ENCODE results near the gene VPS8. TPM values are rescaled to one million over a fixed set of nuclear protein-coding genes. Genes with fewer than 3 reads are reported as not detected.

Gene VPS8
- total RNA-seq, 4 donors from 2014 or later, result 76.5 to 281 (median 163) TPM

DNA sequence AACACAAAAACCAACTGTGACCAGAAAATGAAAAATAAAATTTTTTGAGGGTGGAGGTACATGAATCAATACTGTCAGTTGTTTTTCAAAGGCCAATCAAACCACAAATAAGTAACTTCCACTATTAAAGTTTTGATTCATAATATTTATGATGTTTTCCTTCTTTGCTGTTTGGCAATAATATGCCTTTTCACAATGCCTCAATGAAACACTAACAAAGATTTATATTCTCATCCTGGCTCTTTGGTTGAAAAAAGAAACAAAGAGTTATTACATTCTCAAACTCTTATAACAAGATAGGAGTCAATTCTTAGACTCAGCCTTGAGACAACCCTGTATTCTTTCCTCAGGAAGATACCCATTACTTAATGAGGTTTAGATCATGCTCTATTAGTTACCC is 277.8 kb downstream of the VPS8 start:
- Histone ChIP-seq H3K36me3 (no peaks in the 10 kb centered on the region), H3K9me3 (no peaks in the 10 kb centered on the region), H3K27me3 (no peaks in the 10 kb centered on the region), H3K4me1 (peaks cover 0 to 3% of the 10 kb centered on the region in 2 donors), H3K27ac (no peak overlapping the region), H3K4me3 (no peak overlapping the region)
- no peak for TF ChIP-seq POLR2A (IDR thresholded peaks at IDR 0.05)
- TF ChIP-seq, protein P1, sequence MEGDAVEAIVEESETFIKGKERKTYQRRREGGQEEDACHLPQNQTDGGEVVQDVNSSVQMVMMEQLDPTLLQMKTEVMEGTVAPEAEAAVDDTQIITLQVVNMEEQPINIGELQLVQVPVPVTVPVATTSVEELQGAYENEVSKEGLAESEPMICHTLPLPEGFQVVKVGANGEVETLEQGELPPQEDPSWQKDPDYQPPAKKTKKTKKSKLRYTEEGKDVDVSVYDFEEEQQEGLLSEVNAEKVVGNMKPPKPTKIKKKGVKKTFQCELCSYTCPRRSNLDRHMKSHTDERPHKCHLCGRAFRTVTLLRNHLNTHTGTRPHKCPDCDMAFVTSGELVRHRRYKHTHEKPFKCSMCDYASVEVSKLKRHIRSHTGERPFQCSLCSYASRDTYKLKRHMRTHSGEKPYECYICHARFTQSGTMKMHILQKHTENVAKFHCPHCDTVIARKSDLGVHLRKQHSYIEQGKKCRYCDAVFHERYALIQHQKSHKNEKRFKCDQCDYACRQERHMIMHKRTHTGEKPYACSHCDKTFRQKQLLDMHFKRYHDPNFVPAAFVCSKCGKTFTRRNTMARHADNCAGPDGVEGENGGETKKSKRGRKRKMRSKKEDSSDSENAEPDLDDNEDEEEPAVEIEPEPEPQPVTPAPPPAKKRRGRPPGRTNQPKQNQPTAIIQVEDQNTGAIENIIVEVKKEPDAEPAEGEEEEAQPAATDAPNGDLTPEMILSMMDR (IDR thresholded peaks at IDR 0.05), result no peak
- DNase-seq, result no peak
- intact Hi-C loops (cut with DNase I; ENCODE audit: low total_unique reads), result no loop called here

DNA sequence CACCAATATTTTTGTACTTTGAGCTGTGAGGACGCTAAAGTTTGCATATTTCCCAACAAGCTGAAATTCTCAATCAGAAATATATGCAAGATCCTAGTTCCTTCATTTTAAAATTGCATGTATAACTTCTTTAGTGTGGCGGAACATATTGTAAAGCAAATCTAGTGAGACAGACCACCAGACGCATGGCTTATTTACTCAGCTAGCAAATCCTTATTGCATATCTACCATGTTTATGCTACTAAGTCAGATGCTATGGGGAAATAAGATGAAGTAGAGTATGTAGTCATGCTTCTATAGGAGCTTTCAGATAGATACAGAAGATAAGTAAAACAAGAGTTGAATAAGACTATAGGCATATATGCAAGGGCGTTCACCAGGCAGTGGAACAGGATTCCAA is 278.8 kb downstream of the VPS8 start:
- H3K4me3 ChIP-seq, result no peak overlapping the region
- H3K27ac ChIP-seq, result no peak overlapping the region
- TF ChIP-seq, protein P1 (IDR thresholded peaks at IDR 0.05), result no peak
- no peak for TF ChIP-seq POLR2A (IDR thresholded peaks at IDR 0.05)
- no peaks in the 10 kb centered on the region for H3K36me3 ChIP-seq
- H3K27me3 ChIP-seq, result no peaks in the 10 kb centered on the region
- H3K4me1 ChIP-seq, result peaks cover 0 to 3% of the 10 kb centered on the region in 2 donors
- DNase-seq, result no peak
- H3K9me3 ChIP-seq, result no peaks in the 10 kb centered on the region
- intact Hi-C loops (cut with DNase I; ENCODE audit: low total_unique reads), result no loop called here

DNA sequence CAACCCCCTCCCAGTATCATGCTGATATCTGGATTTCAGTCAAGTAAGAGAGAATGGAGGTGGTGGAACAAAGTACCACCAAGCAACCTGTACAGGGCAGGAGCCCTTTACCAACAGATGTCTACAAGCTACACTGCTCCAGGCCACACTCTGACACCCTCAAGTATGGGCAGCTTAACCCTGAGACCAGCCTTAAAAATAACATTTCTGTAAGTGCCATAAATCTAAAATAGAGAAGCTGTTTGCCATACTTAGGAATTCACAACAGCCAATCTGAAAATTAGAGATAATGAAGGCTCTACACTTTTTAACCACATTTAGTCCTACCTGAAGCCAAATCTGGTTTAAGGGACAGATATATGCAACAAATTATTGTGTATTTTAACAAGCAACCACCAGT is 281.1 kb downstream of the VPS8 start:
- Histone ChIP-seq H3K4me1 (peaks cover 0 to 3% of the 10 kb centered on the region in 2 donors), H3K9me3 (no peaks in the 10 kb centered on the region), H3K27ac (no peak overlapping the region), H3K27me3 (no peaks in the 10 kb centered on the region), H3K4me3 (no peak overlapping the region), H3K36me3 (no peaks in the 10 kb centered on the region)
- intact Hi-C loops (cut with DNase I; ENCODE audit: low total_unique reads), result no loop called here
- TF ChIP-seq, protein P1 (IDR thresholded peaks at IDR 0.05), result no peak
- no peak for DNase-seq

DNA sequence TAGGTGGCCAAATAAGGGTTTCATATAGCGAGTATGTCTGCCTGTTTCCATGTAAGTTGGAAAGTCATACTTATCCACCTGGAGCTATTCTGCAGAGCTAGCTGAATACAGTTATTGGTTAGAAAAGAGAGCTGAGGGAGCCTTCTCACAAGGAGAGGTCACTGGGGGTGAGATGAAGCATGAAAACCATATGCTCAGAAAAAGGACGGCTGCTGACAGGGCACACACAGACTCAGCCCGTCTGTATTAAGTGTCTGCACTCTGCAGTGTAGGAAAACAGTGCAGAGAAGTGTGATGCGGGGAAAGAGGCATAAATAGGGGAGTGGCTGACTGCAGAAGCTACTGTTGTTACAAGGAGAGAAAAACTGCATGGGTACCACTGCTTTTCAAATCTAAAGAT is 282.7 kb downstream of the VPS8 start:
- intact Hi-C loops (cut with DNase I; ENCODE audit: low total_unique reads), result no loop called here
- Histone ChIP-seq H3K9me3 (no peaks in the 10 kb centered on the region), H3K36me3 (no peaks in the 10 kb centered on the region), H3K4me1 (peaks cover 0 to under 1% of the 10 kb centered on the region in 2 donors), H3K27me3 (no peaks in the 10 kb centered on the region), H3K27ac (no peak overlapping the region), H3K4me3 (no peak overlapping the region)
- TF ChIP-seq, protein P1 (IDR thresholded peaks at IDR 0.05), result no peak
- no peak for TF ChIP-seq POLR2A (IDR thresholded peaks at IDR 0.05)
- no peak for DNase-seq

Other genes with a start within 250 kb of the VPS8 start
- 10 to 100 TPM; 33.9 to 55.4 (median 49.0) TPM for gene MAGEF1, start 100.1 kb upstream of the VPS8 start, total RNA-seq